ENCODE data around the gene LIM2. TPM values are rescaled to one million over a fixed set of nuclear protein-coding genes. Genes with fewer than 3 reads are reported as not detected.

LIM2 gene
- total RNA-seq, 1 donor from 2014 or later = not detected

GRCh38 chr19:51339687-51340656 is 47.8 kb downstream of the LIM2 start:
- DNase-seq = peak; percentile 90

DNA sequence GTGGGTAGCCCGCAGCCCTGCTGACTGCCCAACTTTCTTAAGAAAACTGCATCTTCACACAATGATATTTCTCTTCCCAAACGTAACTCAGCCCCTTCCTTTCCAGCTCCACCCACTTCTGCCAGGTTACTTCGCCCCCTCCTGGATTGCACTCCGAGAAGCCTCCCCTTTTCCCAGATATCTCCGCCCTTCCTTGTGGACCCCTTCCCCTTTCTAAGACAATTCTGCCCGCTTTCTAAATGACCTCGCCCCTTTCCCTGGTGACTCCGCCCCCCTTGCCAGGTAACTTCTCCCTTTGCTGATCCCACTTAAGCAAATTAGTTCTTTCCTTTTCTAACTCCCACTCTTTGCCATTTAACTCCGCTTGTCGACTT is 48.5 kb downstream of the LIM2 start:
- DNase-seq = no peak

DNA sequence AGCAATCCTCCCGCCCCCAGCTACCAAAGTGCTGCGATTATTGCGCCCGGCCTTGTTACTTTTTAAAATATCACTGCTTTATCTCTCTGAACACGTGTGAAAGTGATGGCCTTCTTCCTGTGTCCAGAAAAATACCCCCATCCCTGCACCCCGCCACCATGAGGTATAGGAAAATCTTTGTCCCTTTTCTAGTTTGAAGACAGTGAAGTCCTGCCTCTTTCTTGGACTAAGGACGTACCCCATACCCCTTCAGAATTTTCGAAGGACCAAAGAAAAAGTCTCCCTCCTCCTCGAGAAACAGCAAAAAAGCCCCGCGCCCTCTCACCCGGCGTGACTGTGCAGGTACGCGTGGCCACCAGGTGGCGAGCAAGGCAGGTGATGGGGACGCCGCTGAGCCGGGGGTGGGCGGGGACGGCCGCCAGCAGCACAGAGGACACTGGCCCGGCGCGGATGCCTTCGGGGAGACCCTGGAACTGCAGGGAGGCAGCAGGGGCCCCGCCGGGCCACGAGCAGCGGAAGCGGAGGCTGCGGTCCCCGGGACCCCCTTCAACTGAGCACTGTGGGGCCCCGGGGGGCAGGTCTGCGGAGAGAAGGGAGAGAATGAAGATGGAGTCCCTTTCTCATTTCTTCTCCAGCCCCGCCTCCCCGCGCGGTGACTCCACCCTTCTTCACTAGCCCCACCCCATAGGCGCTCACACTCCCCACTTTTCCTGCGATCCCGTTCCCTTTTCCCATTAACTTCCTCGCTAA is 49.0 kb downstream of the LIM2 start:
- peak; percentile 60 for DNase-seq

DNA sequence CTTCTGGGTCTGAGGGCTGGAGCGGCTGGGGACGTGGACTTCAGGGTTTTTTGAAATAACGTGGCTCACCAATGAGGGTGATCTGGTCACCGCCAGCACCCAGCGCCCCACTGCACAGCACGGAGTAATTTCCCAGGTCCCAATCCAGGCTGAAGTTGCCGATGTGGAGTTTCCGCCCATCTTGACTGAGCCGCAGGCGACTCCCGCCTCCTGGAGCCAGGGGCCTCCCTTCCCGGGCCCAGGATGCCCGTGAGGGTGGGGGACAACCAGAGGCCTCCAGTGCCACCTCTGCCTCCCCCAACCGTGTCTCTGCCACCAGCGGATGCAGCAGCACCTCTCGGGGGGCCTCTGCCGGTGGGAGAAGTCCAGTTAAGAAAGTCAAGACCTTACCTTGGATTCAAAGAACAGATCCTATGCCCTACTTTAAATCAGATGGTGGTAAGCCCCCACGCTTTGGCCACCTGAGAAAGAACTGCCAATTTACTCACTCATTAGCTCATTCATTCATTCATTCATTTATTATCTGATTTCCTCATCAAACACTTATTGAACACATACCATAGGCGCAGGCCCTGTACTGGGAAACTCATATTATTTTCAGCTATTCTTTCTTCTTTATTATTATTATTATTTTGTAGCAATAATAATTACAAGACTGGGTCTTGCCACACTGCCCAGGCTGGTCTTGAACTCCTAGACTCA is 49.8 kb downstream of the LIM2 start:
- no peak for DNase-seq

- no peak for DNase-seq
Observed at GRCh38 chr19:51337141-51337860, 50.5 kb downstream of the LIM2 start.

- no peak for DNase-seq
Observed at GRCh38 chr19:51333836-51334460, 53.8 kb downstream of the LIM2 start.

- no peak for DNase-seq
Observed at GRCh38 chr19:51331716-51332115, 56.1 kb downstream of the LIM2 start.

GRCh38 chr19:51331193-51331592 is 56.6 kb downstream of the LIM2 start:
- no peak for DNase-seq

GRCh38 chr19:51330366-51330765 is 57.4 kb downstream of the LIM2 start:
- DNase-seq = no peak

Other genes starting within 250 kb of the LIM2 start
- gene SIGLEC7, start 245.7 kb downstream of the LIM2 start, total RNA-seq = 0.16 TPM
- 0.16 TPM for gene CD33, start 162.9 kb downstream of the LIM2 start, total RNA-seq
- gene SIGLECL1, start 136.9 kb downstream of the LIM2 start, total RNA-seq = not detected
- gene IGLON5, start 76.3 kb downstream of the LIM2 start, total RNA-seq = 3.0 TPM
- 0.62 TPM for gene VSIG10L, start 45.8 kb downstream of the LIM2 start, total RNA-seq
- 49.8 TPM for gene ETFB, start 21.6 kb downstream of the LIM2 start, total RNA-seq
- not detected for gene CLDND2, start 19.0 kb downstream of the LIM2 start, total RNA-seq
- gene NKG7, start 15.3 kb downstream of the LIM2 start, total RNA-seq = not detected
- not detected for gene C19orf84, start 2.6 kb upstream of the LIM2 start, total RNA-seq
- gene SIGLEC10, start 29.7 kb upstream of the LIM2 start, total RNA-seq = 1.6 TPM
- 2.0 TPM for gene SIGLEC8, start 70.5 kb upstream of the LIM2 start, total RNA-seq
- gene CEACAM18, start 90.6 kb upstream of the LIM2 start, total RNA-seq = not detected
- gene SIGLEC12, start 113.8 kb upstream of the LIM2 start, total RNA-seq = not detected
- not detected for gene SIGLEC6, start 143.7 kb upstream of the LIM2 start, total RNA-seq
- 8.7 TPM for gene ZNF175, start 183.3 kb upstream of the LIM2 start, total RNA-seq
- not detected for gene SIGLEC5, start 242.4 kb upstream of the LIM2 start, total RNA-seq